Activated CD4-positive, CD25-positive, alpha-beta regulatory T cell treated with anti-CD3 and anti-CD28 coated beads, Interleukin-2, amount 50 U/mL, for 24 hours (primary cell): ENCODE data around the gene DDRGK1.
A peak's percentile ranks its signal among the peaks of the same experiment; 100 is the strongest.
"Not testable (repeated sequence)": the region's sequence is repeated elsewhere in the genome, so short reads cannot be mapped to it uniquely, and the experiment has no call there.

Experiments
- ATAC-seq, 2 donors: fragments of 150-1000 bp; cut with Tn5 transposase; one replicate each; pipeline ENCODE4 v1.10.0; 2021; ENCODE audit warnings: mild to moderate bottlenecking in 1 of 2, moderate library complexity in 1 of 2

Gene DDRGK1

DNA sequence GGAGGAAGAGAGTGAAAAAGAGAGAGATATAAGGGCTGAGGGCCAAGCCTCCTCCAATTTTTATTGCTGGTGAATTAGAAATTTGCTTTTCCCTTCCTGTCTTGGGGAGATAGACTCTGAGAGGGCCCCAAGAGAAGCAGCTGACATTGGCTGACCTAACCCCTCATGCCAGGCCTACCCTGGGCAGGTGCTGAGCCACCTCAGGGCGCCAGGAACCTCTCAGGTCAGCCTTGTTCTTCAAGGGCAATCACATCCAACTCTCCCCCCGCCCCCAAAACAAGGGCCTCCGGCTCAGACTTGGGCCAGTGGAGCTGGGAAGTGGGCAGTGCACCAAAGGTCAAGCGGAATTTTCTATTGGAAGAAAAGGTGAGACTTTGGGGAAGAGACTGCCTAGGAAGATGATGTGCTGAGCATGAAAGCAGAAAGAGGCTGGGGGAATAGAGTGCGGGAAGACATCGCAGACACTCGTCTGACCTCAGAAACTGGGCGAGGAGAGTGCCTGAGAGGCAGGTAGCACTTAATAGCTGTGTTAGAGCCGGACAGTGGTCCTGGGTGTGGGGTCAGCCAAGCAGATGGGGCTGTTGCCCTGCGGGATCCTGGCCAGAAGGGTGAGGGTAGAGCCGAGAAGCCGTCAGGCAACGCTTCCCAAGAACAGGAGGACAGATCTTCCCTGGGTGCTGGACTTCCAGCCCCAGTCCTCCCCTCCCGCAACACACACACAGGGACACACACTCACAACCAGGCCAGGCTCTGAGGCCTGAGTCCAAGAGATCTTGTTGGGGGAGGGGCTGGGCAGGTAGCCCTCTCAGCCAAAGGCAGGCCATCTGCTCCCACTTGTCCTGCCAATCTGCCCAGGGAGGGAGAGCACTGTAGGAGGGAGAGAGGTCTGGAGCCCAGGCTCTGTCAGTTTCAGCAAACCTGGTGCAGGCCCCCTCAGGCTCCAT lies 41.1 kb downstream of the DDRGK1 start:
- no peak for ATAC-seq

DNA sequence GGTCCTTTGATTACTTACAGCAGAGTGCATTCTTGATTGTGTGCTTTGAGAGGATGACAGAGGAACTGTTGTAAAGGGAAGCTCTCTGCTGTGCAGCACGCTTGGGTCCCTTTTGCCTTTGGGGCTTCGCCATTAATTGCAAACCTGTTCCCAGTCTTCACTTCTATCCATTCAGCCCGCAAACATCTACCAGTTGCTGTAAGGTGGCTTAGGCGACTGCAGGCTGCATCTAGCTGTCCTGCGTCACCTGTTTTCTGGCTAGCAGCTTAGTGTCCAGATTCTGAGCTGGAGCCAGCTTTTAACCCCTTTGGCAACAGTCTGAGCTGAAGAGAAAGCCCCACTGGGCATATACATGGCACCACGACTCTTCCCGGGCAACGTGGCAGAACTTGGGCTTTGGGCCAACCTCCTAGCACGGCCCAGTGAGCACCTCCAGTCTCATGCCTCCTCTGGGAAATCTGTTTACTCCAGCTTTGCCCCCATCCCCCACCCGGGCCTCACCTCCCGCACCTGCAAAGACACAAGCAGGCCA lies 42.3 kb downstream of the DDRGK1 start:
- no peak for ATAC-seq

DNA sequence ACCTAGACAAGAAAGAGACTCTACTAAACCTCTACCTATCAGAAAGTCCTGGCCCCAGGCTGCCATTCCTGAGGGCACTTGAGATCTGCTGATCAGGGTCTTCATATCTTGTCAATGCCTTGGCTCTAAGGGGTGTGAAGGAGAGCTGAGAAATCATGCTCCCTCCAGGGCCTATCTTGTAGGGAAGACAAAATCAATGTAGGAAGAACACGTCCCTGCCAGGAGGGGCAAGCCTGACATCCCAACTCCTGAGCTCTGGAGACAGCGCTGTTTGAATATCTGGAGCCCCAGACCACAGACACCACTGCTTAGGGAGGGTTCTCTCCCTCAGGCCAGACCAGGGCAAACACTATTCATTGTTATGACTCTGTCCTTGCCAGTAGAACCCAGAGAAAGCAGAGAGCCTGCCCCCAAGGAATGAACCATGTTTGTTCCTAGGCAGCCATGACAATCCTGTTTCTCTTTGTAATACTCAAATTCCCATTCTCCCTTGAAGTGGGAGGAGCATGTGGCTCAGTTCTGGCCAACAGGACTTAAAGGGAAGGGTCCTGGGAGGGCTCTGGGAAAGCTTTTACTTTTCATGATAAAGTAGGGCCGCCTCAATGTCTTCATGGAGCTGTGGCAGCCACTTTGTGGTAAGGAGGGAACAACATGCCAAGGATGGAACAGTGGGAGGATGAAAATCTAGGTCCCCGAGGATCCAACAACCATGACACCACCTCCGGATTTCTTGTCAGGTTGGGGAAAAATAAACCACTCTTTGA lies 43.0 kb downstream of the DDRGK1 start:
- ATAC-seq = no peak

DNA sequence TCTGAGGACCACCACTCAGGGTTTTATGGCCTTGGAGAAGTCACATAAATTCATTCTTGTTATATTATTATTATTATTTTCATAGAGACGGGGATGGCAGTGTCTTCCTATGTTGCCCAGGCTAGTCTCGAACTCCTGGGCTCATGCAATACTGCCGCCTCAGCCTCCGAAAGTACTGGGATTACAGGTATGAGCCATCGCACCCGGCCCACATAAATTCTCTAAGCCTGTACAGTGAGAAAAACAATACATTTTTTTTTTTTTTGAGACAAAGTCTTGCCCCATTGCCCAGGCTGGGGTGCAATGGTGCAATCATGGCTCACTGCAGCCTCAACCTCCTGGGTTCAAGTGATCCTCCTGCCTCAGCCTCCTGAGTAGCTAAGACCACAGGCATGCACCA lies 44.1 kb downstream of the DDRGK1 start:
- no peak for ATAC-seq

DNA sequence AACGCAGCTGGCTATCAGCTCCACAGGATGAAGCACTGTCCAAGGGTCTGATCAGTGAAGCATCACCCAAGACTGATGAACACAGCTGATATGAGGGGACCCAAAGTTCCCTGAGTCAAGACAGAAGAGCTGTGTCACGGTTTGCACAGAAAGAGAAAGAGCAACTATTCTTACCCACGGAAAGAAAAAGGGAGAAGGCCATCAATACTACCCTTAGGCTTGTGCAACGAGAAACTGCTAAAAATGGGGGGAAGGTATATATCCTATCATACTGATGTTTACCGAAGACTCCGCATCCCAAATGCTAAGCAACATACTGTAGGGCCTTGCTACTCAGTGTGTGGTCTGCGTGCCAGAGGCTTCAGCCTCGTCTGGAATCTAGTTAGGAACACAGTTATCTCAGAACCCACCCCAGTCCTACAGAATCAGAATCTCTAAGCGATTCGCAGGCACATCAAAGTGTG lies 45.5 kb downstream of the DDRGK1 start:
- peak; percentile 49 to 57 for ATAC-seq

DNA sequence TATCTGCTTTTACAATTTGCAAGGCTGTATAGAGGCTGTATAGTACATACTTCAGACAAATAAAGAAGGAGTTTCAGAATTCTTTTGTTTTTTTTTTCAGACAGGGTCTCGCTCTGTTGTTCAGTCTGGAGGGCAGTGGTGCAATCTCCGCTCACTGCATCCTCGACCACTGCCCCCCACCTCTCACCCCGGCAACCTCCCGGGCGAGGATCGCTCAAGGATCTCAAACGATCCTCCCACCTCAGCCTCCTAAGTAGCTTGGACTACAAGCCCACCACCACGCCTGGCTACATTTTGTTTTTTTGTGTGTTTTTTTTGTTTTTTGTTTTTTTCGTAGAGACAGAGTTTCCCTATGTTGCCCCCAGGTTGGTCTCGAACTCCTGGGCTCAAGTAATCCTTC lies 46.7 kb downstream of the DDRGK1 start:
- ATAC-seq = no peak

DNA sequence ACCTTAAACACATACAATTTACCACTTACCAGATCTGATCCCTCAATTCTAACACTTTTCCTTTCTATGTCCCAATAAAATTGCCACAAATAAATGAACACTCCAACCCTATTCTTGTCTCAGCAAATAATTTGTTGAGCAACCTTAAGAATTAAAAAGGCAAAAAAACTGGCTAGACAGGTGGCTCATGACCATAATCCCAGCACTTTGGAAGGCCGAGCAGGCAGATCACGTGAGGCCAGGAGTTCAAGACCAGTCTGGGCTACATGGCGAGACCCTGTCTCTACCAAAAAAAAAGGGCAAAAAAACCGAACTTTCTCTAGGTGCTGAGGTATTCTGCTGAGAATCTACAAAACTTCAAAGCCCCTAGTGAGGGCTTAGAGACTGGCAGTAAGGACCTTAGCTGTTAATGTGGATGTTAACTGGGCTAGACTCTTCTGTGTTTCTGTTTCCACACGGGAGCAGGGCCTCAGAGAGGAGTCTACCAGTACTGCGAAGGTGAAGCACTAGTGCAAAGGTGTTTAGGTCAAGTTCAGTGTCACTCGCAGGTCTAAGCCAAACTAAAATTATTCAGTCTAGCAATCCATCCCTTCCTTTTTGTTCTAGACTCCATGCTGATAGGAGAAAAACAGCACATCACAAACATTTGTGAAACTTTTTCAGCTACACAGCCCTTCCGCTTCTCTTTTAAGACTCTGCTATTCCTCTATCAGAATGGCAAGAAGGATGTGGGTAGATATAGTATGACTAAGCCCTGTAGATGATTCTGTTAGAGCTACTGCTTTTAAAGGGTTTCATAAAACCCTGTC lies 47.5 kb downstream of the DDRGK1 start:
- peak; percentile 73 to 84 for ATAC-seq

DNA sequence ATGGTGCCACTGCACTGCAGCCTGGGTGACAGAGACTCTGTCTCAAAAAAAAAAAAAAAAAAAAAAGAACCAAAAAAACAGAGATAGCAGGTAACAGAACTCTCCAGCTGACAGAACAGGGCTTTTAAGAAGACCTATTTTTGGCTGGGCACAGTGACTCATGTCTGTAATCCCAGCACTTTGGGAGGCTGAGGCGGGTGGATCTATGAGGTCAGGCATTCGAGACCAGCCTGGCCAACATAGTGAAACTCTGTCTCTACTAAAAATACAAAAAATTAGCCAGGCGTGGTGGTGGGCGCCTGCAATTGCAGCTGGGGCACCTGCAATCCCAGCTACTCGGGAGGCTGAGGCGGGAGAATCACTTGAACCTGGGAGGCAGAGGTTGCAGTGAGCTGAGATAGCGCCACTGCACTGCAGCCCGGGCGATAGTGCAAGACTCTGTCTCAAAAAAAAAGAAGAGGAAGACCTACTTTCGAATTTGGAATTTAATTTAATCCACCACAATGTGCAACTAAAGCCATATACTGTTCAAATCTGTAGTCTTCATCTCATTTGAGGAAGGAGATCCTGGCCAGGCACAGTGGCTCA lies 52.3 kb downstream of the DDRGK1 start:
- ATAC-seq = not testable (repeated sequence)

DNA sequence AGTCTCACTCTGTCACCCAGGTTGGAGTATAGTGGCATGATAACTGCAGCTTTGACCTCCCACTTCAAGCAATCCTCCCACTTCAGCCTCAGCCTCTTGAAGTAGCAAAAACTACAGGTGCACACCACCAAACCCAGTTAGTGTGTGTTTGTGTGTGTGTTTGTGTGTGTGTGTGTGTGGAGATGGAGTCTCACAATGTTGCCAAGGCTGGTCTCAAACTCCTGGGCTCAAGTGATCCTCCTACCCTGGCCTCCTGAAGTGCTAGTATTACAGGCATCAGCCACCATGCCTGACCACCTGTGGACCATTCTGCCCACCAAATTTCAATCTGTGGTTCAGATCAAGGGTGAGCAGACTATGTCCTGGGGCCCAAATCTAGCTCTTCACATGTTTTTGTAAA lies 53.6 kb downstream of the DDRGK1 start:
- no peak for ATAC-seq

DNA sequence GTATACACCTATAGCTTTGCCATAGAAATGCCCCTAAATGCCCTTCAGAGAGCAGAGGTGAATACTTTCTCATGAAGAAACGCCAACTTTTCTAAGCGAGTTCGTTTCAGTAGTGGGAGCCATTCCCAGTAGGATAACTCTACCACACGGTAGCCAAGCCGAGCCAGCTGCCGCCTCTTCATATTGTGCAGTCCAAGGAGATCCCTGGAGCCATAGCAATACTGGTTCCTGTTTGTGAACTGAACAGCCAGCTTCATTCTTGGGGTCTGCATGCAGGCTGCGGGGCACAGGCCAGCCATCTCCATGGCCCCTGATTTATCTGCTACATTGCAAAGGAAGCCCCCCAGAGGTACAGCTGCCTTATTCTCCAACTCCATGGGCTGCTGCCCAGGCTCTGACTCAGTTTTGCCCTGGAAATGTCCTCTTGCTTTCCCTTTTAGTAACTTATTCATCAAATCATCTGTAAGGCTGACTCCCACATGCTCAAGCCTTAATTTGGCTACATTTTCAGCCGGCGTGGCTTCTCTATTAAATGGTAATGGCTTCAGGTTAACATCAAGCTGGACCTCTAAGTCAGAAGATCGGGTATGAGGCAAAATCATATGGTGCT lies 57.6 kb downstream of the DDRGK1 start:
- ATAC-seq = no peak

DNA sequence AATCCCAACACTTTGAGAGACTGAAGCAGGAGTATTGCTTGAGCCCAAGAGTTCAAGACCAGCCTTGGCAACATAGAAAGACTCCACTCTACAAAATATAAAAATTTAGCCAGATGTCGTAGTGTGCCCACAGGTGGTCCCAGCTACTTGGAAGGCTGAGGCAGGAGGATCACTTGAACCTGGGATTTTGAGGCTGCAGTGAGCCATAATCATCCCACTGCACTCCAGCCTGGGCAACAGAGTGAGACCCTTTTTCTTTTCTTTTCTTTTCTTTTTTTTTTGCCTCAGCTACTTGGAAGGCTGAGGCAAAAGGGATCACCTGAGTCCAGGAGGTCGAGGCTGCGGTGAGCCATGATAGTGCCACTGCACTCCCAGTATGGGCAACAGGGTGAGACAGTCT lies 62.7 kb downstream of the DDRGK1 start:
- ATAC-seq = no peak
